SK-N-SH treated with all-trans-retinoic acid at 6 μM for 48 hours (cell line): ENCODE measurements around the gene BRSK1.

Source experiments
- ESRRG ChIP-seq: fragments of 250-450 bp; sonication (Bioruptor Pico); IDR thresholded peaks from 2 replicates; pipeline ENCODE4 v1.6.1; 2021; ENCODE audit warnings: mild to moderate bottlenecking
- ZNF70 ChIP-seq: fragments of 450-650 bp; formaldehyde crosslinking; IDR thresholded peaks from 2 replicates; pipeline ENCODE4 v1.5.0; 2020; ENCODE audit warnings: mild to moderate bottlenecking, moderate library complexity
- ZNF8 ChIP-seq: fragments of 450-650 bp; formaldehyde crosslinking; IDR thresholded peaks from 2 replicates; pipeline ENCODE4 v1.5.0; 2020; ENCODE audit warnings: mild to moderate bottlenecking, moderate library complexity

DNA sequence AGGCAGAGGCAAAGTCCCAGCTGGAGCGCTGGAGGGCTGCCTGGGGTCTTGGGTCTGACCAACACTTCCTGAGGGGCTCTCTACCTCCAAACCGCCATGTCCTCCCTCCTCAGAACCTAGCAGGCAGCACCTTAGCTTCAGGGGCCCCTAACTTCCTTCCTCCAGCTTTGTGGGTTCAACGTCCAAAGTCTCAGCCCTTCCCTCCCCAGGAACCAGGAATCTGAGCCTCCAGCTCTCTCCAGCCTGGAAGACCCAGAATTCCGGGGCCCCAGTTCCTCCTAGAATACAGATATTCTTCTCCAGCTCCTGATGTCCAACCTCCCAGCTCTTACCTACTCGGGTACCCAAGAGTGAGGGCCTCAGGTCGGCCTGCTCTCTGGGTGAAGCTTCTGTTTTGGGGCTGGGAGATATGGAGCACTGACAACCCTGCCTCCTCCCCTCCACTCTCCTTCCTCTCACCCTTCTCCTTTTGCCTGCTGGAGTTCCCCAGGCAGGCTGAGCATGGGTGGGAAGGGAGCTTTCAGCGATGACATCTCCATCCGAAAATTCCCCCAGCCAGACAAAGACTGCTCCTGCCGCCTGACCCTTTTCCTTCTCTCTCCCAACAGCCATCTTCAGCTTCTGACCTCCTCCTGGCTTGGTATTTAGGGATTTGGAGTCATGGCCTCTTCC, 37.8 kb downstream of the BRSK1 start:
- TF ChIP-seq ESRRG (CRISPR knock-in tag) (no peak), ZNF8 (no peak), ZNF70 (CRISPR knock-in tag) (no peak)
